GM12892 (cell line): ENCODE results near the gene LCE5A. TPM values are rescaled to one million over a fixed set of nuclear protein-coding genes. Genes with fewer than 3 reads are reported as not detected.
"Not testable (repeated sequence)": the region's sequence is repeated elsewhere in the genome, so short reads cannot be mapped to it uniquely, and the experiment has no call there.

ENCODE experiments used
- DNase-seq: peaks from one replicate; pipeline ENCODE4 v3.0.0; 2011; ENCODE audit not compliant: insufficient read length
- FAIRE-seq: peaks from 2 replicates; lab custom pipeline; 2011; peaks lifted over from hg19 to GRCh38; lab: Jason Lieb, UNC
- POLR2A ChIP-seq: IDR thresholded peaks from 2 replicates; pipeline ENCODE4 v1.6.1; 2011; ENCODE audit warnings: low read depth, low read length, control low read depth
- POLR2AphosphoS5 ChIP-seq: IDR thresholded peaks from 2 replicates; pipeline ENCODE4 v1.6.1; 2011; ENCODE audit warnings: low read depth, low read length, control low read depth
- TAF1 ChIP-seq: IDR thresholded peaks from 2 replicates; pipeline ENCODE4 v1.6.1; 2011; ENCODE audit warnings: low read depth, mild to moderate bottlenecking, control low read depth, low read length, borderline replicate concordance
- polyA plus RNA-seq: library from polyadenylated mRNA; unstranded; fragments of >200 nt; gene quantifications from one replicate; pipeline ENCODE4 v1.2.1, GENCODE V29; 2012; ENCODE audit warnings: missing spikeins, inconsistent platforms; ENCODE audit not compliant: missing spikeins

LCE5A gene, protein sequence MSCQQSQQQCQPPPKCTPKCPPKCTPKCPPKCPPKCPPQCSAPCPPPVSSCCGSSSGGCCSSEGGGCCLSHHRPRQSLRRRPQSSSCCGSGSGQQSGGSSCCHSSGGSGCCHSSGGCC
- polyA plus RNA-seq, result not detected

DNA sequence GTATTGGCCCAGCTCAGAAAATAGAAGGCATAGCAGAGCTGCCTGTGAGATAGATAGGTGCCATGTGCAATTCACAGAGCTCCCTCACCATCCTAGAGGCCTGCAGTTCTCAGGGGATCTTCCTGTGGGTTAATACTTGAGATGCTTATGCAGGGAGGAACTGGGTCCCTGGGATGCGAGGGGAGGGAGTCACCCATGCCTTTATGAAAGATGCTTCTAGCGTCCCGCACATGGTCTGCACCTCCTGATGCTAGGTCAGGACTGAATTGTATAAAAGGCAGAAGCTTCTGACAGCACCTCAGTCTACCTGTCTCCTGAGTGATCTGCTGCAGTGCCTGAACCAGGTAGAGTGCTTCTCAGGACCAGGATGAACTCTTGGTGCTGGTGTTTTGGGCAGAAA is at the start of gene LCE5A:
Gene LCE5A (plus strand): TSS at position 301 of the 400 bp plus-strand sequence. CDS start 732 bp downstream, outside the sequence.
- DNase-seq (no peak), FAIRE-seq (no peak)
- no peak for TF ChIP-seq POLR2A
- TF ChIP-seq TAF1, result no peak

DNA sequence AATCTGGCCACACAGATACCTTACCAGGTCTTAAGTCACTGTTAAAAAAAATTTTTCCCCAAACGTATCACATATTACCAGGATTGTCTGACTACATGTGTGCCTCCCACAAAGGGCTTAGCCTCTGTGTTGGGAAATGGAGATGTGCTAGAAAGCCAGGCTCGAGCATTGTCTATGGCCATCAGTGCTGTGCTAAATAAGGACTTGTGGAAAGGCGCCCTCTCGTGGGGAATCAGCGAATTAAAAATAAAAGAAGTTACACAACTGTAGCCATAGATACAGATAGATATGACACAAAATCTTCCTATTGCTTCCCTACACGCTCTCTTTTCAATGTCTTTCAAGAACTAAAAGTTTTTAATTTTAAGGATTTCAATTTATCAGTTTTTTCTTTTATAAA is 49.1 kb upstream of the LCE5A start:
- no peak for DNase-seq
- no peak for FAIRE-seq
- no peak for TF ChIP-seq TAF1
- TF ChIP-seq POLR2AphosphoS5, result no peak
- no peak for TF ChIP-seq POLR2A

DNA sequence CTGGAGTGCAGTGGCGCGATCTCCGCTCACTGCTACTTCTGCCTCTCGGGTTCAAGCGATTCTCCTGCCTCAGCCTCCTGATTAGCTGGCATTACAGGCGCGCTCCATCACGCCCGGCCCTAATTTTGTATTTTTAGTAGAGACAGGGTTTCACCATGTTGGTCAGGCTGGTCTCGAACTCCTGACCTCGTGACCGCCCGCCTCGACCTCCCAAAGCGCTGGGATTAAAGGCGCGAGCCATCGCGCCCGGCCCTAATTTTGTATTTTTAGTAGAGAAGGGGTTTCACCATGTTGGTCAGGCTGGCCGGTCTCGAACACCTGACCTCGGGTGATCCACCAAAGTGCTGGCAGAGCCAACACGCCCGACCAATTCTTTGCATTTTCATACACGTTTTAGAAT is 48.0 kb upstream of the LCE5A start:
- TF ChIP-seq TAF1, result no peak
- TF ChIP-seq POLR2A, result no peak
- TF ChIP-seq POLR2AphosphoS5, result no peak
- no peak for FAIRE-seq
- no peak for DNase-seq

DNA sequence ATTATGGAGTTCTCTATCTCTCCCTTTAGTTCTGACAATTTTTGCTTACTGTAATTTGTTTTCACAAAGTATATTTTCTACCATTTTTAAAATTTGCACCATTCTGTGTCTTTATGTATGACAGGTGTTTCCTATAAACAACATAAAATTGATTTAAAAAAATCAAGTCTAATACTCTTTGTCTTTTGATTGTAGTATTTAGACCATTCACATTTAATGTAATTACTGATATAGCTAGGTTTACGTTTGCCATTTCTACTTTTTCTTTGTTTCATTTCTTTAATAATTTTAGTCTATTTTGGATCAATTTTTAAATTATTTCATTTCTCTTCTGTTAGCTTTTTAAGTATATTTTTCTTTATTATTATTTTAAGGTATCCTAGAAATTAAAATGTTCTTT is 44.4 kb upstream of the LCE5A start:
- no peak for DNase-seq
- no peak for FAIRE-seq
- no peak for TF ChIP-seq TAF1
- no peak for TF ChIP-seq POLR2AphosphoS5
- TF ChIP-seq POLR2A, result no peak

DNA sequence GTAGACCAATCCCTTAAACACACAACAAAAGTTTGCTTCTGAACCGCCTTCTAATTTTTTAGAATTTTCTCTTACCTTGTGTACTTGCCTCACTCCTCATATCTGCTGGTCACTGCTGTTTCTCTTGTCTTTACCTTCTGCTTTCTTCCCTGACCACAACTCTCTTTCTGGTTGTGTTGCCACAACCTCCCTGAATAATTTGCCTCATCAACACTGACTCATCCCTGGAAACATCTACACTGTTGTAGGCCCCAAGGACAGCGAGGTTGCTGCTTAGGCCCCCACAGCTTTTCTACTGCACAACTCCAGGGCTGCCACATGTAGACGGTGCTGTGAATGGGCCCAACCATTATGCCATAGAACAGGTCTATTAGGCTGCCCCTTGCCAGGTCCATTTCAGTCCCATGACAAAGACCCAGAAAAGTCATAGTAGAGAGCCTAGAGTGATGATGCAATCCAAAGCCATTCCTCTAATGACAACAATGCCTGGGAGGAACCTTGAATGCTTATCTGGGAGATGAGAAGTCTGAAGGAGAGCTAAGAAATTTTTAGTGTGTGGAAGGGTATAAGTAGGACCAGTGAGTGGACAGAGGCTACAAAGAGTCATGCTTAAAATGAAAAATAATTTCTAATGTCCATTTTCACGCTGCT is 36.6 kb upstream of the LCE5A start:
- DNase-seq (no peak), FAIRE-seq (no peak)
- TF ChIP-seq POLR2AphosphoS5, result no peak
- TF ChIP-seq TAF1, result no peak
- no peak for TF ChIP-seq POLR2A

DNA sequence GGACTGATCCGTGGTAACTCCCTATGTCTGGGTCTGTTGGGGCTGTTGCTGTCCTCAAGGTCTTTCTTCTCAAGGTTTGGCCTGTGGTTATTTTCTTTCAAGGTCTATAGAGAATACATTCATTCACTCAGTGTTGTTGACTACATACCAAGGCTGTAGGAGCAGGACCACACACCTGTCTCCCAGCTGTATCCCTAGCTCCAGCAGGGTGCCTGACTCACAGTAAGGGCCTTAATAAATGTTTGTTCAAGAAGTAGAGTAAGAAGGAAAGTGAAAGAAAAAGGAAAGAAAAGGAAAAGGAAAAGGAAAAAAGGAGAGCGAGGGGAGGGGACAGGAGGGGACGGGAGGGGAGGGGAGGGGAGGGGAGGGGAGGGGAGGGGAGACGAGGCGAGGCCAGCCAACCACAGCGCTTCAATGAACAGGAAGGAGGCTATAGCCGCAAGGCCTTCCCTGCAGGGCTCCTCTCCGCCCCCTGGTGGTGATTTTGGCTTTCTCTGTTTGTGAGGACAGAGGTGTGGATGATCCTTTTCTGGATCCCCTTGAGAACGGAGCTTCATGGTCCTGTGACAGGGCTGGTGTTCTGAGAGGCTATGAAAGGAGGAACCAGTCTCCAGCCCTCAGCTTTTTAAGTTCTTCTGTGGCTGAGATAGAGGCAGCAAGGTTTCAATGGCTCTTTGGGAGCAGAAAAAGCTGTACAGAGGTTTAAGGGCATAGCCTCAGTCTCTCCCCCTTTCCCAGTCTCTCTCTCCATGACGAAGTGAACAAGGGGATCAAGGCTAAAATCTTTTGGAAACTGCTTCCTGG is 30.6 kb upstream of the LCE5A start:
- DNase-seq (no peak), FAIRE-seq (peak; percentile 67)
- TF ChIP-seq POLR2A (no peak), POLR2AphosphoS5 (no peak), TAF1 (no peak)

DNA sequence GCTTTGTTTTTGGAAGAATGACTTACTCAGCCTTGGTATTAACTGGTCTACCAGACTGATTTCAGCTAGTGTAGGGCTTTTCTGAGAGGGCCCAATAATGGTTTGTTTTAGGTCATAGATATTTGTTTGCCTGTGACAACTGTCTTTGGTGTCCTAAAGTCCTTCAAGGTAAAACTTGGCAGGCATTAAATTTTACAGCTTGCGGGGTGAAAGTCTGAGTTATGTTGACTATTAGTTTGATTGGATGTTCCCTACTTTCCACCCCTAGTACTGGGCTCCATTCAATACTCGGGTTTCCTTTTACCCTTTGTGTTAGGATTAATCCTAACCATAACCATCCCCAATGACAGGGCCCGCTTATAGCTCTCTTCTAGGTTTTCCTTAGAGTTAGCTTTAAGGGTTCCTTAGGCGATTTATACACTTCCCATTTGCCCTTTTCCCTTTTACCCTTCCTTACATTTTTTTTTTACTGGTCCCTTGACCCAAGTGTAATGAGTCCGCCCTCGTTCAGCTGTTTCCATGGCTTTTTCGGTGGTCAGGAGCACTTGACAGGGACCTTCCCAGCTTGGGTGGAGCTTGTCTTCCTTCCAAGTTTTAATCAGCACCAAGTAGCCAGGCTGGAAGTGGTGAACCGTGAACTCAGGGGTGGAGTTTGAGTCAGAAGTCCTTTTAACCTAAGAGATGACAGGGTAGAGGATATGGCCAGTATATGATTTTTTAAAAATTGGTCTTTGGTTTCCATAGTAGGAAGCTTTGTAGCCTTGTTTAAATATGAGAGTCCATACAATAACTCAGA is 28.5 kb upstream of the LCE5A start:
- DNase-seq (no peak), FAIRE-seq (no peak)
- TF ChIP-seq POLR2A (no peak), POLR2AphosphoS5 (no peak), TAF1 (no peak)

DNA sequence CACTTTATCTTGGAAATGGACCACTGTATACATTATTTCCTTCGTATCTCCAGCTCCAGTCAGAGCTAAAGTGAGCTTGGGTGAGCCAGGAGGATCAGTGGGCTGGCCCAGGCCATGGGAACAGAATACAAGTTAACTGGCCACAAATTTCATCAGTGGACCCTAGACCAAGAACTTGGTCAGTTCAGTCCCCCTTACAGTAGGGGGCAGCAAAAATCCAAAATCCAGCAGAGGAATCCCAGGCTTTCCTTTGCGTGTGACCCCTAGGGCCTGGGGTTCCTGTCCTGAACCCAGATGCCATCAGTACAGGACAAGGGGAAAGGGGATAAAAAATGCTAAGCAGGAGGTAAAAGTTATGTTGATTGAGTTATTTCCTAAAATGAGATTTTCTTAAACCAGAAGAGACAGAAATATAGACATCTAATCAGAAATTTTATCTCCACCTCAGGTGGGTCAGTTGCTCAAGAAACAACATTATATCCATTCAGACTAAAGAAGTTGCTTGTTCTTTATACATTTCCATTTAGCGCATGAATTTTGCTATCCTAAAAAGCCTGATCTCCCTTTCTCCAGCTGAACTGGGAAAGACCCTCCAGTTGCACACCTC is 24.1 kb upstream of the LCE5A start:
- TF ChIP-seq POLR2AphosphoS5, result no peak
- TF ChIP-seq POLR2A, result no peak
- TF ChIP-seq TAF1, result no peak
- DNase-seq (no peak), FAIRE-seq (no peak)

DNA sequence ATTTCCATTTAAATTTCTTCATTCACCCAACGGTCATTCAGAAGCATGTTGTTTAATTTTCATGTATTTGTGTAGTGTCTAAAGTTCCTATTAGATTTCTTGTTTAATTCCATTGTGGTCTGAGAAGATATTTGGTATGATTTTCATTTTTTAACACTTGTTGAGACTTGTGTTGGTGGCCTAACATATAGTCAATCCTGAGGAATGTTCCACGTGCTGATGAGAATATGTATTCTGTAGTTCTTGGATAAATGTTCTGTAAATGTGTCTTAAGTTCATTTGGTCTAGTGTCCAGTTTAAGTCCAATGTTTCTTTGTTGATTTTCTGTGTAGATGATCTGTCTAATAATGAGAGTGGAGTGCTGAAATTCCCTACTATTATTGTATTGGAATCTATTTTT is 22.7 kb upstream of the LCE5A start:
- FAIRE-seq (no peak), DNase-seq (no peak)
- no peak for TF ChIP-seq POLR2AphosphoS5
- TF ChIP-seq TAF1, result no peak
- TF ChIP-seq POLR2A, result no peak

DNA sequence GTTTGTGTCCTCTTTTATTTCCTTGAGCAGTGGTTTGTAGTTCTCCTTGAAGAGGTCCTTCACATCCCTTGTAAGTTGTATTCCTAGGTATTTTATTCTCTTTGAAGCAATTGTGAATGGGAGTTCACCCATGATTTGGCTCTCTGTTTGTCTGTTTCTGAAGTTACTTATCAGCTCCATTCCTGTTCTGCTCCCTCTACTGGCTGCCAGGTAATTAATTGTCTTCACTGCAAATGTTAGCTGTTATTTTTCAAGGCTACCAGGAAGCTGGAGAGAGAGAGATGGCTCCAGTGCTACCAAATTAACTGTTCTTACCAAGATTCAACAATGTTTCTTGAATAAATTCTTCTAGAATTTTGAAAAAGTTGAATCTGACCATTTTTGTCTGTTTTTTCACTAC is 19.1 kb upstream of the LCE5A start:
- DNase-seq, FAIRE-seq: not testable (repeated sequence)
